Erythroblast (primary cell): ENCODE results near the gene RAB41.

Experiments used
- GATA1 ChIP-seq: IDR thresholded peaks from 2 replicates; pipeline ENCODE4 v1.6.1; 2011; ENCODE audit warnings: low read depth, mild to moderate bottlenecking, control low read depth, low read length, moderate library complexity
- POLR2A ChIP-seq: IDR thresholded peaks from 2 replicates; pipeline ENCODE4 v1.6.1; 2011; ENCODE audit warnings: mild to moderate bottlenecking, low read length

DNA sequence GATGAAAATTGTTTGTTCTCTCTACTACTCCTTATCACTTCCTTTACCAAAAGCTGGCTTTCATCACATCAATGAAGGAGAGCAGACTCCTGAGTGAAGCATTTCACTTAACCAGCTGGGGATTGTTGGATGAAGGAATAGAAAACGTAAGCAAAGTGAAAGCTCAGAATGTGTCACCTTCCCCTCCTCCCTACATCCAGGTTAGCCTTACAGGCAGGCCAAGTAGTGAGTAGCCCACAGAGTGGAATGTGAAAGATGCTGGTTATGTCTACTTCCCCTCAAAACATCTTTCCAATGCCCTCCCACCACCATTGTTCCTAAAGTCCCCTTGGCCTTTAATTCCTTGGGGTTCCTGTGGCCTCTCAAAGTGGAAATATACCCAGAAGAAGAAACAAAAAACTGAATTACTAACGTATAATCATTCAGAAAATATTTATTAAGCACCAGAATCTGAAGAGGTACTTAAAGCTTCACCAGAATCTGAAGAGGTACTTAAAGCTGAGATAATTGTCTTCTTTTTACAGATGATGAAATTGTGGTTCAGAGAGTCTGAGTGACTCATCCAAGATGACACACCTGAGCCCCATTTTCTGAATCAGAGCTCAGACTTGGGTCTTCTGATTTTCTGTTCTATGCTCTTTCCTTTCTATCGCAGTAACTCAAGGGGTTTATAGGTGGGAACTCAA lies 28.5 kb upstream of the RAB41 start:
- TF ChIP-seq POLR2A: no peak
- no peak for TF ChIP-seq GATA1
